CD4-positive, alpha-beta T cell treated with Interleukin-6 for 4 hours (primary cell): ENCODE results near the gene MB21D2.

Experiments used
- DNase-seq: peaks from one replicate; pipeline ENCODE4 v3.0.0-alpha.2; 2020; ENCODE audit warnings: mixed read lengths

The MB21D2 gene

GRCh38 chr3:192830291-192831110 lies 87.2 kb downstream of the MB21D2 start:
- no peak for DNase-seq

- no peak for DNase-seq
These were observed 89.6 kb downstream of the MB21D2 start for GRCh38 chr3:192827863-192828594.

DNA sequence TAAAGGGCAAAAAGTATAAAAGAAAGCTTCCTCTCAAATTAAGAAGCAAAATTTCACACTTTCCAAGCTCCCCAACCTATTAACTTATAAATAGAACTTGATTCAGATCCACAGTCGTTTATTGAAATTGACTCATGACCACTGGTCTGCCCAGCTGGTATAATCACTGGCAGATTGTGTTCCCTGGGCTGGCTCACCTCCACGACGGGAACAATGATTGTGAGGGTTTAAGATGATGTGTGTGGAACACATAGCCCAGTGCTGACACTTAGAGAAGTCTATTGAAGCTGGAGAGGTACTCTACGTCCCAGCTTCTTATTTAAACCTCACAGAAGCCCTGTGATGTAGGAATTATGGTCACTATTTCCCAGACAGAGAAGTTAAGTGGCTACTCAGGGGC lies 90.4 kb downstream of the MB21D2 start:
- no peak for DNase-seq

- DNase-seq = no peak
These were observed 91.2 kb downstream of the MB21D2 start for GRCh38 chr3:192826214-192827006.

DNA sequence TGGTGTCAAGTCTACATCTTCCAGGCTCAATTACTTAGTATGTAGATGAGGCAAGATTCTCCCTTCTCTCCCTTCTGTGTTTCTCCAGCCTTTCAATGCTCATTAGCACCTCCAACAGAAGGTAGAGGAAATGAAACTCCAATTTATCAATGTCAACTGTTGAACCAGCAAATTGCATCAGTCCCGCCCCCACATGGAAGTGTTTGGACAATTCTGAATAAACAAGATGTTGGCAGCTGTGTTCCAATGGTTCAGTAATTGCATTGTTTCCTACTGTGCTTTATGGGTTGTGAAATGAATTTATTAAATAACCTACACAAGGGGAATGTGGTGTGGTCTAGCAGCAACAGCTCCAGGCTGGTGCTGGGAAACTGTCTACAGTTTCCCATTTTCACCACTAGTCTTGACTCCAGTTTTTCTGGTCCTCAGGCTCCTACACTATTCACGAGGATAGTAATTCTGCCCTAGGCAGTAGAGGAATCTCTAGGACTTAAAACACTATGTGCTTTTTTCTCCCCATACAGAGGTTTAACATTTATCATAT lies 91.9 kb downstream of the MB21D2 start:
- DNase-seq = no peak

DNA sequence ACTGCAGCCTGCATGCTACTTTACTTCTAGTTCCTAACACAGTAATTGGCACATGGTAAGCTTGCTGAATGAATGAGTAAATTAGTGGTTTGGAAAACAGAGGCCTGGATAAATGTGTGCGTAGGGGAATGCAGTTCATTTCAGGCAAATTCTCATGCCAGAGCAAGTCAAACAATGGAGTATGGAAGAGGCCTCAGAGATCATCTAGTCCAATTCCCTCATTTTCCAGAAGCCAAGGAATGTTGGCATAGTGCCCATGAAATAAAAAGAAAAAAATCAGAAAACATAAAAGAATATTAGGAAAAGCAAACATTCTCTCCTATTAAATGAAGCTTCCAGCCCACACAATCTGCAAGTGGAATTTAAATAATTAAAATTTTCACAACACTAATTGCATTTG lies 92.4 kb downstream of the MB21D2 start:
- DNase-seq = no peak

DNA sequence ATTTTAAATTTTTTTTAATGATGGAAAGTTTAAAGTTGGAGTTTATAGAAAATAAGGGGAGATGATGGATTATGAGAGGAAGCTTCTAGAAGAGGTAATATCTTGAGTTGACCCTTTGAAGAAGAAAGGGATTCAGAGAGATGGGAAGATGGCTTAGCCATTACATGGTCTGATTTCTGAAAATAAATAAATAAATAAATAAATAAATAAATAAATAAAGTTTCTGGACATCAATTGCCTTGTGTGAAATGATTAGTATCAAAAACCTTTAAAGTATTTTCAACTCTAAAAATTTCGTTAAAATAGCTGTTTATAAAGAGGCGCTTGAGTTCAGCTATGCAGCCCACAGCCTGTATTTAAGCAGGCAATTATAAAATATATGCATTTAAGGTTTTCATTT lies 93.3 kb downstream of the MB21D2 start:
- DNase-seq = no peak

- DNase-seq = no peak
These were observed 96.5 kb downstream of the MB21D2 start for GRCh38 chr3:192821161-192821560.

DNA sequence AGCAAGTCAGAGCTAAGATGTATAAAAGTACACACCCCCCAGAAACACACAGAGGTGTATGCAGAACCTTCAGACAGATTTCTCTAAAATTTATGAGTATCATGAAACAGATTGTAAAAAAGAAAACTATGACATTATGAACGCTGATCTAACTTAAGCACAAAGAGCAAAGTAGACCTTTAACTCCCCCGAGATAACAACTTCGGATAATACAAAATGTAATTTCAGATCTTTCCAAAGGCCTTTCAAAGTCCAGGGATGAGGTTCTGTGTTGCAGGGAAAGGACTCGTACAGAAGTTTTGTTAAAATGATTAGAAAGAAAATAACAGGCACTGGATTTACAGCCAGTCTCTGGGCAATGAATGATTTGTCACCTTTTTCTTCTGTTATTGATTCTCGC lies 97.5 kb downstream of the MB21D2 start:
- no peak for DNase-seq

DNA sequence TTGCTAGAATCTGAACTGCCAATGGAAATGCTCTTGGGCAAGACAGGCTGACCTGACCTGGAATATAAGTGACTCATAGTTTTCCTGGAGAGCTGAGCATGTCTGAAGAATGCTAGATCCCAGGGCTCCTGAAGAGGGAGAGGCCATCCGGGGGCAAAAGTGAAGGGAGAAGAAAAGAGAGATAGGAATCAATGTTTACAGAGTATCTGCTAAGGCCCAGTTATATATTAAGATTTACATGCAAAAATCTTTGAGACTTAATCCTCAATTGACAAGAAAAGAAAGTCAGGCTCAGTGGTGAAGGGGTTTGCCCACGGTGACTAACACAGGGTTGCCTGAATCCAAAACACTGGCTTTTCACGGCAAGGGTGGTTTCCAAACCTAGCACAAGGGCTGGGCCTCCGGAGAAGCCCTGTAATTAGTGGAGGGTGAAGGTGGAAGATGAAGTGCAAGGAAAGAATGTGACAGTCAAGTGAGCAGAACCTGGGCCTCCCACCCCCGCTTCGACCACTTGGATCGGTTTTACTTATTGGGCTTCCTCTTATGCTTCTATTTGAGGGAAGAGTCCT lies 98.6 kb downstream of the MB21D2 start:
- DNase-seq = no peak

GRCh38 chr3:192818126-192818525 lies 99.5 kb downstream of the MB21D2 start:
- no peak for DNase-seq

DNA sequence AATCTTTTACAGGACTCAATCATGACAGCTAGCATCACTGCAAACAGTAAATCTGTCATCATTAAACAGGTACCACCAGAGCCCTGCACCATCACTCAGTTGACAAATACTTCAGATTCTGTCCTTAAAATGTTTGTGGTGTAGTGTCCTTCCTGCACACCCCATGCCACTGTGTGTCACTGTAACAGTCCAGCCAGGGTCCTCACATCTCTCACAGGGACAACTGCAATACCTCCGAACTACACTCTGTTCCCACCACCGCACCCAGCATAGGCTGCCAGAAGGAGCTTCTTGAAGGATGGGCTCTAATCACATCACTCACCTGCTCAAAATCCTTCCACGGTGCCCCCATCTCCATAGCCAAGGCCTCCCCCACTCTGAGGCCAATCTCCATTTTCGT lies 100.2 kb downstream of the MB21D2 start:
- DNase-seq = no peak

GRCh38 chr3:192817053-192817452 lies 100.6 kb downstream of the MB21D2 start:
- DNase-seq = no peak

GRCh38 chr3:192816351-192816750 lies 101.3 kb downstream of the MB21D2 start:
- no peak for DNase-seq

GRCh38 chr3:192812743-192813383 lies 104.8 kb downstream of the MB21D2 start:
- DNase-seq = peak; percentile 5

- DNase-seq = no peak
These were observed 111.9 kb downstream of the MB21D2 start for GRCh38 chr3:192805711-192806110.

DNA sequence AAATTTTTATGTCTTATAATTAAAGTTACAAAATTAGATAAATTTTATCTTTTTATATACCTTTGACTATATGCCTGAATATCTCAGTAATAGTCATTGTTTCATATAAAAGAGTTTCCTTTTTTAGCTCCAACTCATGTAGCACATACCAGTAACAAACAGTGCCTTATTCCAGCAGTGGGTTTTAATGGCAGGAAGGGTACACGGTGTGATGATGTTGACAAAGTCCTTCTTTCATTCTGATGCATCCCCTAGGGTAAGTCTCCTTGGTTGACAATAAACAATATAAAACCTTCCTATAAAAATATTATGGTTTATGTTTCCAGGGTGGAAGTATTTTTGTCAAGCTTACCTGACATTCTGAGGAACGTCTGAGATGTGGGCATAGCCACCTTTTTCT lies 113.2 kb downstream of the MB21D2 start:
- DNase-seq = no peak

GRCh38 chr3:192802957-192803899 lies 114.4 kb downstream of the MB21D2 start:
- DNase-seq = no peak

- DNase-seq = no peak
These were observed 115.7 kb downstream of the MB21D2 start for GRCh38 chr3:192801985-192802384.

DNA sequence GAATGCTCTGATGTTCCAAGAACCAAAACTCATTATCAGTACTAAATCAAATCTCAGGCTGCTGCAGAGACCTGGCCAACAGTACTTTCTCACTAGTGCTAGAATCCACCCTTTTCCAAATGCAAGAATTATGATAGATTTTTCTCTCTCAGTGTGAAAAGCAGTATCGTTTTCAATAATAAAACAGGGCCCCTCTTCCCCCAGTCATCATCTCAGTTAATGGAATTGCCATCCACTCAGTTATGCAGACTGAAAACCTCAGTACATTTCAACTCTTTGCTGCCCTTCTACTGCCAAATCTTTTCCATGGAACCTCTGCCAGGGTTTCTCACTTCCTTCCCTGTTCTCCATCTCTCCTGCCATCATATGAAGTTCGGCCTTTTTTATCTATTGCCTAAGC lies 117.9 kb downstream of the MB21D2 start:
- DNase-seq = no peak

DNA sequence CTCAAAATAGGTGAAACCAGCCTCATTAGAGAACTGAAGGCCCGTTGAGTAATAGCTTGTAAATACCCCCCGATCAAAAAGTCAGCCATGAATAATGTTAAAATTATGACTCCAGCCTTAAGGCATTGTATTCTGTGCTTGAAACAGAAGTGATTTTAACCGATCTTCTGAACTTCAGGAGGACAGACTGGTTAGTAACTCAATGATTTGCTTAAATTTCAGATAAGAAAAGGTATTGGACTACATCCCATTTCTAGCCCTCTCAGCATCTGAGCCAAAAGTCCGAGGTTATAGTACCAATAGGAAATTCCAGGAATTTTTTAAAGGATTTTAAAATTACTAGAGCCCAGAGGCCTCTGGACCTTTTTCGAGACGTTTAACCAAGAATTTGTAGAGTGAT lies 122.6 kb downstream of the MB21D2 start:
- DNase-seq = no peak
